K562 (cell line): ENCODE results near the gene SEC23IP. TPM values are rescaled to one million over a fixed set of nuclear protein-coding genes. Genes with fewer than 3 reads are reported as not detected.

Experiments used
- ARID4B ChIP-seq: sonication (generic); formaldehyde crosslinking; IDR thresholded peaks from 2 replicates; pipeline ENCODE4 v1.8.0; 2022; ENCODE audit warnings: mild to moderate bottlenecking, missing genetic modification reagents
- CREB1 ChIP-seq, 2 experiments: sonication (generic) in 1 of 2; formaldehyde crosslinking in 1 of 2; IDR thresholded peaks; 2 replicates each; pipeline versions ENCODE4 v1.6.1 to v1.8.0; 2012 to 2022; ENCODE audit warnings: inconsistent platforms in 1 of 2, mild to moderate bottlenecking in 1 of 2, missing genetic modification reagents in 1 of 2, moderate library complexity in 1 of 2
- CTCFL ChIP-seq: IDR thresholded peaks from 2 replicates; pipeline ENCODE4 v1.6.1; 2011; ENCODE audit warnings: borderline replicate concordance, low read depth, mild to moderate bottlenecking, moderate library complexity, low read length; ENCODE audit not compliant: insufficient read depth, poor library complexity, severe bottlenecking
- GATAD2B ChIP-seq: fragments of 450-650 bp; IDR thresholded peaks from 2 replicates; pipeline ENCODE4 v1.6.1; 2017; ENCODE audit warnings: mild to moderate bottlenecking, borderline replicate concordance
- KLF10 ChIP-seq: fragments of 250-450 bp; sonication (Bioruptor Pico); IDR thresholded peaks from 2 replicates; pipeline ENCODE4 v1.6.1; 2021; ENCODE audit warnings: matching md5 sums
- MEIS2 ChIP-seq: fragments of 450-650 bp; IDR thresholded peaks from 2 replicates; pipeline ENCODE4 v1.6.1; 2014; ENCODE audit warnings: mild to moderate bottlenecking; ENCODE audit not compliant: partially characterized antibody
- NR0B1 ChIP-seq: fragments of 450-650 bp; IDR thresholded peaks from one replicate; pipeline ENCODE4 v1.6.1; 2018; ENCODE audit warnings: mild to moderate bottlenecking, moderate library complexity; ENCODE audit not compliant: partially characterized antibody
- PCBP2 ChIP-seq: fragments of 200-400 bp; formaldehyde crosslinking; IDR thresholded peaks from 2 replicates; pipeline ENCODE4 v1.6.1; 2018; ENCODE audit warnings: low read length, low read depth, mild to moderate bottlenecking, moderate library complexity; ENCODE audit not compliant: poor library complexity, severe bottlenecking
- POLR2AphosphoS5 ChIP-seq: IDR thresholded peaks from 2 replicates; pipeline ENCODE4 v1.6.1; 2011; ENCODE audit warnings: mild to moderate bottlenecking, low read depth, low read length, moderate library complexity; ENCODE audit not compliant: control insufficient read depth, insufficient read depth
- RNF219 ChIP-seq: fragments of 250-450 bp; sonication (Bioruptor Pico); IDR thresholded peaks from 2 replicates; pipeline ENCODE4 v1.5.0; 2022; ENCODE audit warnings: mild to moderate bottlenecking
- U2AF2 ChIP-seq: fragments of 200-400 bp; formaldehyde crosslinking; optimal IDR thresholded peaks from 2 replicates; pipeline ENCODE3; 2017; ENCODE audit warnings: low read depth, mild to moderate bottlenecking, low read length
- USF1 ChIP-seq: sonication (generic); formaldehyde crosslinking; IDR thresholded peaks from 2 replicates; pipeline ENCODE4 v1.9.0; 2022; ENCODE audit warnings: mild to moderate bottlenecking, missing genetic modification reagents
- ZEB2 ChIP-seq: fragments of 450-650 bp; IDR thresholded peaks from 2 replicates; pipeline ENCODE4 v1.6.1; 2016
- ZNF133 ChIP-seq: fragments of 250-450 bp; sonication (Bioruptor Pico); IDR thresholded peaks from 2 replicates; pipeline ENCODE4 v1.4.0; 2020; ENCODE audit warnings: mild to moderate bottlenecking
- ZNF436 ChIP-seq: fragments of 250-450, 450-650 bp; sonication (Bioruptor Pico); formaldehyde crosslinking; IDR thresholded peaks from 2 replicates; pipeline ENCODE4 v1.7.0; 2020; ENCODE audit warnings: mild to moderate bottlenecking
- polyA plus RNA-seq, 8 experiments: library from polyadenylated mRNA; depleted of rRNA in 4 of 8; stranded (reverse) in 5 of 8; unstranded in 3 of 8; fragments of >200 nt; fragmentation: Nextera tagmentation in 2 of 8; fragmentation: Illumina TruSeq in 1 of 8; extraction: Ambion mirVana in 2 of 8; extraction: Trizol in 1 of 8; gene quantifications; 2 replicates each; pipeline versions ENCODE4 v1.2.1 to v1.2.3, GENCODE V29; 2011 to 2014; ENCODE audit warnings: inconsistent platforms in 1 of 8, missing spikeins in 1 of 8
- total RNA-seq, 7 experiments: library from RNA; depleted of rRNA in 6 of 7; stranded (reverse); fragments of >200 nt in 6 of 7; fragmentation: Illumina TruSeq in 2 of 7; extraction: Trizol in 2 of 7; gene quantifications; 2 replicates each; pipeline versions ENCODE4 v1.2.1 to v1.2.3, GENCODE V29; 2011 to 2021; ENCODE audit warnings: low replicate concordance in 1 of 7

The SEC23IP gene
- total and polyA plus RNA-seq, 9 of the 15 experiments (the other 6 are each of a cell fraction or from before 2014, with no cell fraction given): 15.8 to 38.4 (median 22.5) TPM

GRCh38 chr10:119872860-119873681, 19.5 kb upstream of the SEC23IP start (continued):
- no peak for TF ChIP-seq ARID4B (CRISPR knock-in tag)
- peak; percentile 74; the same call in 1 of the 2 replicates for TF ChIP-seq GATAD2B
- no peak for TF ChIP-seq RNF219 (CRISPR knock-in tag)
- TF ChIP-seq KLF10 (CRISPR knock-in tag): no peak
- no peak for TF ChIP-seq NR0B1
- peak; percentile 46; the same call in 1 of the 2 replicates for TF ChIP-seq POLR2AphosphoS5
- no peak for TF ChIP-seq ZNF133 (CRISPR knock-in tag)
- peak; percentile 37 for TF ChIP-seq CTCFL
- TF ChIP-seq ZEB2: no peak
- no peak for TF ChIP-seq ZNF436 (CRISPR knock-in tag)
- TF ChIP-seq U2AF2: no peak
- TF ChIP-seq PCBP2: no peak
- peak; percentile 69; the same call in 1 of the 2 replicates for TF ChIP-seq CREB1 (IDR thresholded peaks at IDR 0.05)
- TF ChIP-seq CREB1 (CRISPR knock-in tag; IDR thresholded peaks at IDR 0.05): no peak
- no peak for TF ChIP-seq USF1 (CRISPR knock-in tag)
- peak; percentile 47 for TF ChIP-seq MEIS2
